Thyroid gland (tissue), 4 donors: ENCODE data around the gene SLC38A3. TPM values are rescaled to one million over a fixed set of nuclear protein-coding genes. Genes with fewer than 3 reads are reported as not detected.

Experiments
- DNase-seq, 2 donors: peaks; one replicate each; pipeline ENCODE4 v3.0.0-alpha.2; 2019
- H3K27ac ChIP-seq, 3 donors: fragments of 200-600 bp; sonication (generic); 1 replicate in 2 of 3; 2 replicates in 1 of 3; pipeline ENCODE4 v1.5.1; 2016 to 2019; ENCODE audit warnings: mild to moderate bottlenecking in 1 of 3, moderate library complexity in 1 of 3
- H3K27me3 ChIP-seq: fragments of 200-600 bp; sonication (generic); one replicate; pipeline ENCODE4 v1.5.1; 2019
- H3K36me3 ChIP-seq, 2 donors: fragments of 200-600 bp; sonication (generic); one replicate each; pipeline ENCODE4 v1.5.1; 2016 to 2019
- H3K4me1 ChIP-seq, 2 donors: fragments of 200-600 bp; sonication (generic); one replicate each; pipeline ENCODE4 v1.5.1; 2017 to 2019
- H3K4me3 ChIP-seq, 3 donors: fragments of 200-600 bp; sonication (generic); replicated peaks in 1 of 3; 1 replicate in 2 of 3; 2 replicates in 1 of 3; pipeline ENCODE4 v1.5.1; 2016; ENCODE audit warnings: mild to moderate bottlenecking in 1 of 3
- H3K9me3 ChIP-seq: fragments of 200-600 bp; sonication (generic); one replicate; pipeline ENCODE4 v1.5.1; 2017
- CTCF ChIP-seq, 6 experiments: fragments of 200-600 bp in 3 of 6; fragments of 450-650 bp in 3 of 6; sonication (generic) in 3 of 6; IDR thresholded peaks; one replicate each; pipeline ENCODE4 v1.5.1; 2016 to 2019; ENCODE audit warnings: antibody characterized with exemption in 6 of 6, mild to moderate bottlenecking in 2 of 6, inconsistent platforms in 1 of 6, moderate library complexity in 1 of 6
- POLR2A ChIP-seq, 2 donors: fragments of 450-650 bp; IDR thresholded peaks; one replicate each; pipeline ENCODE4 v1.6.1; 2017; ENCODE audit warnings: antibody characterized with exemption in 2 of 2, mild to moderate bottlenecking in 2 of 2, moderate library complexity in 1 of 2
- WGBS, 2 donors: methylation state at CpG; one replicate each; pipeline ENCODE4 v1.1.5; 2017; 5-methylcytosine and 5-hydroxymethylcytosine counted together
- intact Hi-C: fragments of 100-400 bp; cut with DNase I; formaldehyde crosslinking; loops from one replicate; pipeline ENCODE4 v1.15.1; 2023
- total RNA-seq, 4 donors: library from RNA; depleted of rRNA; stranded (reverse); fragments of >200 nt; gene quantifications; one replicate each; pipeline ENCODE4 v1.2.3, GENCODE V29; 2016

The SLC38A3 gene
- total RNA-seq, 4 donors from 2014 or later = 1.1 to 5.0 (median 3.6) TPM

- TF ChIP-seq POLR2A (IDR thresholded peaks at IDR 0.05) (no peak), CTCF (IDR thresholded peaks at IDR 0.05) (no peak)
- no peak for DNase-seq
- intact Hi-C loops = no loop called here
Observed at GRCh38 chr3:50196253-50196801, 8.7 kb upstream of the SLC38A3 start.

GRCh38 chr3:50201573-50202315 is 3.3 kb upstream of the SLC38A3 start:
- Histone ChIP-seq H3K4me1 (peaks cover 15 to 19% of the 10 kb centered on the region in 2 donors), H3K4me3 (no peak overlapping the region), H3K36me3 (no peaks in the 10 kb centered on the region), H3K27me3 (no peaks in the 10 kb centered on the region), H3K27ac (no peak overlapping the region), H3K9me3 (no peaks in the 10 kb centered on the region)
- TF ChIP-seq POLR2A (IDR thresholded peaks at IDR 0.05) (no peak), CTCF (IDR thresholded peaks at IDR 0.05) (no peak)
- intact Hi-C loops = no loop called here
- DNase-seq = no peak
- WGBS, 2 donors = 74 to 82% methylated on average over 6 to 8 of the region's 10 CpGs

More at GRCh38 chr3:50196253-50196801, 8.7 kb upstream of the SLC38A3 start:
- Histone ChIP-seq H3K27me3 (peaks cover 18% of the 10 kb centered on the region), H3K9me3 (no peaks in the 10 kb centered on the region), H3K36me3 (no peaks in the 10 kb centered on the region), H3K4me3 (no peak overlapping the region), H3K4me1 (peaks cover 0 to 19% of the 10 kb centered on the region in 2 donors), H3K27ac (no peak overlapping the region)
- 67 to 80% methylated on average over 6 of the region's 6 CpGs for WGBS, 2 donors

- WGBS, 2 donors = 81% methylated on average over 16 of the region's 16 CpGs
- Histone ChIP-seq H3K27me3 (no peaks in the 10 kb centered on the region), H3K9me3 (no peaks in the 10 kb centered on the region), H3K27ac (no peak overlapping the region), H3K4me1 (peaks cover 15 to 23% of the 10 kb centered on the region in 2 donors), H3K36me3 (no peaks in the 10 kb centered on the region), H3K4me3 (no peak overlapping the region)
- intact Hi-C loops = no loop called here
- TF ChIP-seq POLR2A (IDR thresholded peaks at IDR 0.05) (no peak), CTCF (IDR thresholded peaks at IDR 0.05) (no peak)
- no peak for DNase-seq
Observed at GRCh38 chr3:50202353-50203112, 2.5 kb upstream of the SLC38A3 start.

GRCh38 chr3:50203113-50203808 is 1.8 kb upstream of the SLC38A3 start:
- intact Hi-C loops = no loop called here
- no peaks in the 10 kb centered on the region for H3K9me3 ChIP-seq
- no peak overlapping the region for H3K4me3 ChIP-seq
- H3K36me3 ChIP-seq = no peaks in the 10 kb centered on the region
- DNase-seq = no peak
- peaks cover 15 to 23% of the 10 kb centered on the region in 2 donors for H3K4me1 ChIP-seq
- no peaks in the 10 kb centered on the region for H3K27me3 ChIP-seq
- TF ChIP-seq CTCF (IDR thresholded peaks at IDR 0.05) (no peak), POLR2A (IDR thresholded peaks at IDR 0.05) (no peak)
- no peak overlapping the region for H3K27ac ChIP-seq
- WGBS, 2 donors = 82 to 90% methylated on average over 6 to 7 of the region's 9 CpGs
